GM19467 (cell line): ENCODE measurements around the gene PTPRN2.

Source experiments
- ATAC-seq: cut with Tn5 transposase; IDR thresholded peaks from one replicate; pipeline ENCODE4 v1.9.1; 2021; ENCODE audit warnings: mild to moderate bottlenecking, moderate library complexity; ENCODE audit not compliant: unreplicated experiment

The PTPRN2 gene

DNA sequence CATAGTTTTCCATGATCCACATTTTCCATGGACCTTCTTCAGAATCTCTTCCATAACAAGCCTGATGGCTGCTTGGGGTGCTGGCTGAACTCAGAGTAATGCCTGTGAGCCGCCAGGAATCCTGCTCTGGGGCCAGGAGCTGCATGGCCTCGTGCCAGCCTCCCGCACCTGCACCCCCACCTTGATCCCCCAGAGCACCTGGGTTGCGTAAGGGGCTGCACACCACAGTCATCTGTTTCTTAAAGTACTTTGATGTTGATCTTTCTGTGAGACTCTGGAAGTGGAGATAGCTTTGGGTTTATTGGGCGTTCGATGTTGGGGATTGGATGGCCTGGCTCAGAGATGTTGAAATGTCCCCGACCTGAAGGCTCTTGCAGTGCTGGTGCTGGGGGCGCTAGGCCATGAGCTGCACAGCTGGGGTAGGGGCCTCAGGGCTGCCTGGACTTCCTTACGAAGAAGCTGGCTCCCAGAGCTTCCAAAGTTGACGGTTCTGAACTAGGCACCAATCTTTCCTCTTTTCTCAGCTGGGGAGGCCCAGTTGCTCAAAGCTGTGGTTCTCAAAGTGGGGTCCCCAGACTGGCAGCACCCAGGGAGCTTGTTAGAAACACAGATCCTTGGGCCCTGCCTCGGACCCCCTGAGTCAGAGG is 716.9 kb downstream of the PTPRN2 start:
- ATAC-seq: no peak

DNA sequence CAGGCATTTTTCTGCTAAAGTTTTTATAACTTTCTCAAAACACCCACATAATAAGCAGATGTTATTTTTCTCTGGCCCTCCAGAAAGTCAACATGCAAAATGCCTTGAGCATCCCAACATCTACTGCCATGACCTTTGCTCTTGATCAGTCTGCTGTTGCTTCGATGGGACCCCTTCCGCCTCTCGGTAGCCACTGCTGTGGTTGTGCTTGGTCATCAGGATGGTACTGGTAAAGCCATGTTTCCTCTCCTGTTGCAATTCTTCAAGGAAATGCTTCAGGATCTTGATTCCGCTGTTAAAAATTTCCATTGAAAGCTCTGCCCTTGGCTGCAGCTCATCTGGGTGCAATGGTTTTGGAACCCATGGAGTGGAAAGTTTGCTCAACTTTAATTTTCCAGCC is 717.8 kb downstream of the PTPRN2 start:
- no peak for ATAC-seq

DNA sequence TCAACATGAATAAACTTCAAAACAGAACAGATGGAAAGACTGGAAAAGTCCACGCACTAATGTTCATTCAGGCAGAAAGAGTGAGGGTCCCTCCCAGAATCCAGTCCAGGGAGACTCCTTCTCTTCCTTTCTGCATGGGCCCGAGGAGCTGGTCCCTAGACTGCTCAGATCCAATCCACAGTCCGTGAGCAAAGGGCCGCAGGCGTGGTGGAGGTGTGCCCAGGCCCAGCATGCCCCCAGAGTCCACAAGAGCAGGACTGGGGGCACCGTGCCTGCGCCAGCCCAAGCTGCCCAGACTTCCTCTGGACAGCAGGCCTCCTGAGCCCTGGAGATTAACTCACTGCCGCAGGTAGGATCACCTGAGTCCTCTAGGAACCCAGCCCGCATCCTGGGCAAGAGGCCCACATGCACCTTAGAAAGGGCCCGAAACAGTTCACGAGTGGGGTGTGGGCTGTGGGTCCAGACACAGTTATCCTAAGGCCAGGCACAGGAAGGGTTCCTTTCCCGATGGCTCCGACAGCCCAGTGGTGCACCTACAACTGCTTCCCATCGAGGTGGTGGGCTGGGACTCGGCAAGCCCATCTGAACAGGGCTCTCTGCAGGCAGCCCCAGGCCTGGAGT is 719.8 kb downstream of the PTPRN2 start:
- ATAC-seq: no peak

DNA sequence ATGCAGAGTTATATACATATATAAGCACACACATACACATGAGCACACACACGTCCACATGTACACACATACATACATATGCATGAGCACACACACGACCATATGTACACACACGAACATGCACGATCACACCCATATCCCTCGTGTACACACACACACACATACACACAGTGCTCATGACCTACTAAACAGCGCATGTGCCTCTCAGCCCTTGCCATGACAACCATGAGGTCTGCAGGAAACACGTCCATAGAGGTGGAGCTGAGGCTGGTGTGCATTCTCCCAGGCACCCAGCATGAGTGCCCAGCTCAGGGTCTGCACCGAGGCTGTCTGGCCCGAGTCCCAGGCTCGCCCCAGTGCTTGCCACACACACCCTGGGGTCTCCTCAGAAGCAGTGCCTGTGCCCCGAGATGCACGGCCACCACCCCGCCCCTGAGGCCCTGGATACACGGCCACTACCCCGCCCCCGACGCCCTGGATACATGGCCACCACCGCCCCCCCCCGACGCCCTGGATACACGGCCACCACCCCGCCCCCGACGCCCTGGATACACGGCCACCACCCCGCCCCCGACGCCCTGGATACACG is 721.2 kb downstream of the PTPRN2 start:
- no peak for ATAC-seq

DNA sequence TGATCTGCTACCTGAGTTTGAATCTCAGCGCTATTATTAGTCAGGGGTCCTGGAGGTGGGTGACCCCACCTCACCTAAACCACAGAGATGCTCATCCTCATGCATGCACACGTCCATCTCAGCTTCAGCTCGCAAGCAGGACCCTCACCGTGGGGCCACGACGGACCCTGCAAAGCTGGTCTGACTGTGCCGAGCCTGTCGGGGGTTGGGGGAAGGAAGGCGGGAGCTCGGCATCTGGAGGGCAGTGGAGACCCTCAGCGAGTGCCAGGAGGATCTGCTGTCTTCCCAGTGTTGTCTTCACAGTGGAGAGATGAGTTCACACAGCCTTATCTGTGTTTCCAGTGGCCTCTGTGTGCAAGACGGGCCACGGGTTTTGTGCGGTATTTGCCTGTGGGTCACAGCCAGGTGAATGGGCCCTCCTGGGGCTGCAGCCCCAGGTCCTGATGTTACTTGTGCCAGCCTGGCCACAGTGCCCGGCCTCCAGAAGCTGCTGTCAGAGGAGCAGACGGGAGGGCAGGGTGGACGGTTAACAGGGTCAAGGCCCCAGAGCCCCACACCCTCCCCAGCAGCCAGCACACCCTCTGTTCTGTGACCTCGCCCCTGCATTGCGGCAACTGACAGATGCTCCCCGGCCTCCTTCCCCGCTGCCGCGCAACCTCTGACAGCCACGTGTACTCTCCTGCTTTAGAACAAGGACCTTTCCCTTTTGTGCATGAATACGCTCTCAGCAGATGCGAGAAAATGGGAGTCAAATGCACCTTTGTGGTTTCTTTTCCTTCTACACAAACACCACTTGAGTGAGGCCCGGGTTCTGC is 722.1 kb downstream of the PTPRN2 start:
- ATAC-seq: no peak

DNA sequence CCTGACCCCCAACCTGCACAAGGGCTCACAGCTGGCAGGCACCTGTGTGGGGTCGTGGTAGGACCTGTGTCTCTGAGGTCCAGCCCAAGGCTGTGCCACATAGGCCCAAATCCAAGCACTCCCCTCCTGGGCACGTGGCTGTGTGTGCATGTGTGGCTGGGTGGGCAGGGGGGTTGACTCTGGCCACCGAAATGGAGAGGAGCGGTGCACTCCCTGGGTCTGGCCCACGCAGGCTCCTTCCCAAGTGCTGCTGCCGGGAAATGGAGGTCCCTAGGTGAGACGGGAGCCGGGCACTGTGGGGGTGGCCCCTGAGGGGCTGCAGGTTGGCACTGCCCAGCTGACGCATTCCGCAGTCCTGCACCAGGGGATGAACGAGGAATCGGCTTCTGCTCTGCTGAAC is 722.7 kb downstream of the PTPRN2 start:
- ATAC-seq: no peak

DNA sequence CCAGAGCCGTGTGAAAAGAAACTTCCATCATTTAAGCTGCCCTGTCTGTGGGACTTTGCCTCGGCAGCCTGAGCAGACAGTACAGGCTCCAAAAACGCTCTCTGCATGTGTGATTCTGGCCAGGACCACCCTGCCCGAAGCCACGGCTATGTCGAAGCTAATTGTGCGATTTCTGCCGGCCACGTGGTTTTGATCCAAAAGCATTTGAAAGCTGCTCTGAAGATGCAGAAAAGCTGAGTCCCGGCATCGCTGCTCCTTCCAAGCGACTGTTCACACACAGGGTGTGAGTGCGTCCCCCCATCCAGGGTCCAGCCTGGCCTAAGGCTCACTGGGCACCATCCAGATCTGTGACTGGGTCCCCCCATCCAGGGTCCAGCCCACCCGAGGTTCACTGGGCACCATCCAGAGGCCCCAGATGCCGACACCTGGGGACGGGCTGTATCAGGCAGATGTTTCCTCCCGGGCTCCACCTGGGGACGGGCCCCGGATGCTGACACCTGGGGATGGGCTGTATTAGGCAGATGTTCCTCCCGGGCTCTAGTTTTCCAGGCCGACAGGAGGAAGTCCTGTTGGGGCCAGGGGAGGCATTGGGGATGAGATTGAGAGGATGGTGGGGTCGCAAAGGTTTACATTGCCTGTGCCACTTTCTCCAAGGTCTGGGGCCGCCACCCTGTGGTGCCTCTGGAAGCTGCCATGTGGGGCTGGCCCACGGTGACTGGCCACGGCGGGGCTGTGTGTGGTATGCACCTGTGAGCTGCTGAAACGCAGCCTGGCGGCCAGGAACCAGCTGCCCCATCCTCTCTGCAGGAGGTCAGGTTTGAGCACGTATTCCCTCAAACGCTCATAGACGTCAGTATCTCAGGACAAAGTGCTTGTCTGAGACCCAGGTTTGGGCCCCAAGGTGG is 723.5 kb downstream of the PTPRN2 start:
- ATAC-seq: no peak

DNA sequence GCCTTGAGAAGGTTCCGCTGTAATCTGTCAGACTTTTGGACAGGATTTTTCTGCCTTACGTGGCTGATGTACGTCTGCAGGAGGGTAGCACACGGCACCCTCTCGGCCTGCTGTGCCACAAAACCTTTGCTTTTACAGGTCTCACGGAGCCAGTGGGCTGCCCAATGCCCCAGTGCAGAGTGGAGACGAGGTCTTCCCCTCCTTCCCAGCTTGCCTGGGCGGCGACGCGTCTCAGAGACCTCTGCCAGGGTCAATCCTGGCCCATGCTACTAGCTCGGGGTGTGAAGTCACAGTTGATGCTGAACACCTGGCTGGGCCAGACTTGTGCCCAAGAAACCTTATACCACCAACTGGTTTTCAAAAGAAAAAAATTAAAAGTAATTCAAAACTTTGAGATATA is 724.4 kb downstream of the PTPRN2 start:
- no peak for ATAC-seq

DNA sequence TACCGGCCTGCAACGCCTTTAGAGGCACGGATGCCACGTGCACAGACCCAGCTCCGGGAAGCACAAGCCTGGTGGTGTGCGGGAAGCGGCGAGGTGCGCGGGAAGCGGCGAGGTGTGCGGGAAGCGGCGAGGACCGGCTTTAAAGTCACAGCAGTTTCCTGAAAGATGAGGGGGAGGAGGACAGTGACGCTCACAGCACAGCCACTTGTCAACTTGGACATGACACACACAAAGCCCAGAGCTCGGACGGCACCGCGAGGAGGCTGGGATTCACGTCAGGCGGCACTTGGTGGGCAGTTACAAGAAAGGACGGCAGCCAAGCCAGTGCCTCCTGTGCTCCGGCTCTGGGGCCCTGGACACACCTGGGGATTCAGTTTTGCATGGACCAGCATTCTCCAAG is 724.9 kb downstream of the PTPRN2 start:
- ATAC-seq: no peak

DNA sequence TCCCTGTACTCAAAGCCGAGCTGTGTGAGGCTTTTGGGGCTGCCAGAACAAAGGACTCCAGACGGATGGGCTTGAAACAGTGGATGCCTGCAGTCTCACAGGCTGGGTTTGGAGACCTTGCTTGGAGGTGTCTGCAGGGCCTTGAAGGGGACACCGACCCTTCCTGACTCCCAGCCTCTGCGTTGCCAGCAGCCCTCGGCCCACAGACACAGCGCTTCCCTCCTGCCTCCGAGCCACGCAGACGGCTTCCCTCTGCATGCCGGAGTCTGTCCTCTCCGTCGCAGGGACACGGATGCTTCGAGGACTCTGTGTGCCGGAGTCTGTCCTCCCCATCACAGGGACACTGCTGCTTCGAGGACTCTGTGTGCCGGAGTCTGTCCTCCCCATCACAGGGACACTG is 726.1 kb downstream of the PTPRN2 start:
- ATAC-seq: no peak

DNA sequence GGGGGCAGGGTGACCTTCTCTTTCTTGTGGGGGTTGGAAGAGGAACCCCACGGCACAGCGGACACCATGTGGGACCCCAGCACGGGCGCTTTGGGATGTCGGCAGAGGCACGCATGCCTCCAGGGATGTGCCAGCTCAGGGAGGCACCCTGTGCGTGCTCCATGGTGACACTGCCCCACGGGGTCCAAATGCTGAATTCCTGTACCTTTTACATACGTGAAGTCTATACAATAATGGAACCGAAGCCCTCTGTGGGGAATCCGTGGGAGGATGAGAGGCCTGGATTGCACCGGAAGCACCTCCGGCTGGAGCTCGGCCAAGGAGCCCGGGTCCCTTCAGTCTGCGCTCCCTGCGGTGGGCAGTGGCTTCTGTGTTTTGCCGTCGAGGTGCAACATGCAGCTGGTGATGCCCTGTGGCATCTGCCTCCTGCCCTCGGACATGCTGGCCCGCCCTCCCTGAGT is 726.6 kb downstream of the PTPRN2 start:
- ATAC-seq: no peak

DNA sequence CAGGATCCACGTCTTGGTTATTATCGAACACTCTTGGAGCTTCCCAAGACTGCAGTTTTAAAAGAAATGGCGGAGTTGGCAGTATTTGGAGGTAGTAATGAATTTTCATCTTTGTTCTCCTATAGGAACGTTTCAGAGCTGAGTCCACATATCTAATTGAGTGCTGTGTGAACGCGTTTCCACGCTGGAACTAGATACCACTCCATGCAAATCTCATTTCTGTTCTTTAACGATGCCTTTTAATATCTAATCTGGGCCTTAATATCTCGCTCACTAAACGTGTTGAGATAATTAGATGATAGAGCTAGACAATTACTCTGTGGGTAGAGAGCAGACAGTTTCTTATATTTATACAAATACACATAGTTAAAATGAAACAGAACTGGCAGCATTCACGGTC is 727.2 kb downstream of the PTPRN2 start:
- ATAC-seq: no peak

DNA sequence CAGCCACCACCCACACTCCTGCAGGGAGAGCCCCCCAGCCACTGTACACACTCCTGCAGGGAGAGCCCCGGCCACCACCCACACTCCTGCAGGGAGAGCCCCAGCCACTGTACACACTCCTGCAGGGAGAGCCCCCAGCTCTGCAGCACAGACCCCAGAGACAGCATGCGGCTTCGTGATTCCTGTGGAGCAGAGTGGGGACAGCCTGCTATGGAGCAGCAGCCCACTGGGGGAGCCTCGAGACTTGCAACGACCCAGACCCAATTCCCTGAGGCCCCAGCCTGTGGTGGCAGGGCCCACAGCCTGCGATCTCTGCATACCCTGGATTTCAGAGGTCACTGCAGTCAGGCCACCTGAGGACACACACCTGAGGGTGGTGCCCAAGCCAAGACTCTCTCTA is 727.7 kb downstream of the PTPRN2 start:
- no peak for ATAC-seq

DNA sequence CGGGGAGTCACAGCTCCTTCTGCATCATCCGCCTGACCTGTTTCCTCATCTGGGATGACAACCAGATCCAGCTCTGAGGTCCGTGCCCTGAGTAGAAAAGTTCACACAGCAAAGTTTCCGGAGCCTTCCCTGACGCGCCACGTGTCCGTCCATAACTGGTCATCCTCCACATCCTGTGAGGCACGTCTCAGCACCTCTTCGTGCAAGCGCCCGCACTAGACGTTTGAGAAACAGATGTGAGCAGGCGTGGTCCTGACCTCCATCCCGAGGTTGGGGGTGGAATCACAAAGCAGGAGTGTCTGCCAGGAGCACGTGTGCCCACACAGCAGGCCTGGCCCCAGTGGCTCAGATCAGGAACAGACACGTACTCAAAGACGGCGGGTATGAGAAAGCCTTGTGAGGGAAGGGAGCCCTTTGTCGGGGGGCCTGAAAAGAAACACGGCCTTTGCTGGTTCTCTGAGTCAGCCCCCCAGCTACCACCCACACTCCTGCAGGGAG is 730.0 kb downstream of the PTPRN2 start:
- ATAC-seq: no peak

DNA sequence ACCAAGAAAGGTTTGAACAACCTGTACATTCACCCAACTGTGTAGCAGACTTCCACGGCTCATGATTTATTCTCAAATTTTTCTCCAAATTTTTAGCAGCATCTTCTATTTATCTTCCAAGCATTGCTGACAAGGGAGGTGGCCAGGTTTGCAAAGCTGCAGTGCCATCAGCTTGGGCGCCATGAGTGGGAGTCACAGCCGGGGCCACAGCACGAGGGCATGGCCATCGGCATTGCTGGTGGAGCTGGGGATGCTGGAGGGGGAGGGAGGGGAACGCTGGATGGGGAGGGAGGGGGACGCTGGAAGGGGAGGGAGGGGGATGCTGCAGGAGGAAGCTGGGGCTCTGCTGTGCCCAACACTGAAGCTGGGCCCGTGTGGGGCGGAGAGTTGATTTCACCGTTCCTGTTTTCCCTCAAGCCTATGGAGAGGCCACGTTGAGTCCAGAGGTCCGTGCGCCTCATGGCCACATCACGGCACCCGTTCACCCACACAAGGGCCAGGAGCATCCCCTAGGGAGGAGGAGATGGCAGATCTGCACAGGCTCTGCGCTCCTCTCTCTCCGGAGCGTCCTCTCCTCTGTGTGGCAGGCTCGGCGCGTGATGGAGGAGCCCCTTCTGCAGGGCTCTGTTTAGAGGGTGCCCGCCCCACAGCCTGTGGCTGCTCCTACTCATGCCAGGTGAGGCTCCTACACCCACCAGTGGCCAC is 730.6 kb downstream of the PTPRN2 start:
- no peak for ATAC-seq

DNA sequence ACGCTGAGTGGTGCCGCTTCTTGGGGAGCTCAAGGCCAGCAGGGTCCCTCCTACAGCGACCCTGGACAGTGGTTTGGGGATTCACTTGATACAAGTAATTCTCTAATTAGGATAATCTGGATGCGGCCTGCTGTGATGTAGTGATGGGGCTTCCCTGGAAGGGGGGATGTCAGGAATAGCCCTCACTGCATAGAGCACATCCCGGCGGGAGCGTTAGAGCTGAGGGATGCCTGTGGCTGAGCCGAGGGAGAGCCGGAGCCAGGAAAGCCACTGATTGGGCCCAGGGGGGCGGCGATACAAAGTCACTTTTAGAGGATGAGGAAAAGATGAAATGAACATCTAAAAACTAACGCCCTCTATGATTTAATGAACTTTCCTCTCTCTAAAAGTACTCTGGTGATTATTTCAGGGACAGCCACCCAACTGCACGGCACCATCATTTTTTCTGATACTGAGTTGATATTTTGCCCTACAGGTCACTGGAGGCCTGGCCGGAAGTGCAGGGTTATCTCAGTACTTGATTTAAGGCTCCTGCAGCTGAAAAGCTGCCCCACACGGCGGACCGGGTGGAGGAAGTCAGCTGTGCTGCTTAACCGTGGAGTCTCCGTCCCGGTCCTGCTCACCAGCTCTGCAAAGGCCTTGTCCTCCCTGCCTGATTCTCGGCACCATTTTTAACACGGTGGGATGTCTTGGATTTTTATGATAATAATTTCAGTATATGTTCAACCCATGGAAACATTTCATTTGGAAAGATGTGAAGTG is 732.0 kb downstream of the PTPRN2 start:
- ATAC-seq: no peak

DNA sequence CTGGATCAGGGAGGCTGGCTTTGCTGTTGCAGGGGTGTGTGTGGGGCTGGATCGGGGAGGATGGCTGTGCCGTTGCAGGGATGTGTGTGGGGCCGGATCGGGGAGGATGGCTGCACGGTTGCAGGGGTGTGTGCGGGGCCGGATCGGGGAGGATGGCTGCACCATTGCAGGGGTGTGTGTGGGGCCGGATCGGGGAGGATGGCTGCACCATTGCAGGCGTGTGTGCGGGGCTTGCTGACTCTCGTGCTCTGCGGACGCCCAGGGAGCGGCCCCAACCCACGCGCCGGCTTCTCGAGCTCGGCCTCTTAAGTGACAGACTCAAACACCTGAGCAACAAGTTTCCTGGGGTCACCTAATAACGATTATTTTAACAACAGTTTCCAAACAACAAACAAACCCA is 732.6 kb downstream of the PTPRN2 start:
- ATAC-seq: no peak

DNA sequence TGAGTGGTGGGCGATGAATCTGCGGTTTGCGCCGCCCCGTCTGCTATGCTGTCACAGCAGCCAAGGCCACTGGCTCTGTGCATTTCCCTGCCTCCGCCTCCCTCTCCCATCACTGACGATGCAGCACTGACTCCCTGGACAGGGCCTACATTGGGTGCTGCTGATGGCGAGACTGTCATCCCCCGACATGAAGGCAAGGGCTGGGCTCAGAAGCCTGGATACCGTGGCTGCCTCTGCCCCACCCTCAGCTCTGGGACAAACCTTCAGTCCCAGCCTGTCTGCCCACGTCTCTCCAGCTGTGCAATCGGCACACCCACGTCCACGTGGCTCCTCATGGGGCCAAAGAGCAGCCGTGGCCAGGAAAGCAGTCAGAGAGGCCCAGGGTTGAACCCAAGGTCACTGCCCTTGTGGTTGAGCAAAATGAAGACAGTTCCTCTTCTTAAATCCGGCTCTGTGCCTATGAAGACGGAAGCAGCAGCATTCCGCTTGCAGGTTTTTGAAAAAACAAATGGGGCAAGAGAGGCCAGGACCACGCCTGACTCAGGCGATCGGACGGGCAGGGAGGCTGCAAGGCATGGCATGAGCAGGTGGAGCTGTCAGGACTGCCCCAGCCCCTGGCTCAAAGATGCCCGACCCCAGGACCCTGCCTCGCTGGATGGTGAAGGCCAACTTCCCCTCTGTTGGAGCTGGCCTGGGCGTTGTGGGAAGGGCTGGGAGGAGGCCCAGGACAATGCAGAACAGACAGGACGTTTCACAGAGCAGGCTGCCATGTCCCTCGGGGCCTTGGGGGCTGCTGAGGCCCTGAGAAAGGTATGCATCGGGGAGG is 733.3 kb downstream of the PTPRN2 start:
- ATAC-seq: no peak

DNA sequence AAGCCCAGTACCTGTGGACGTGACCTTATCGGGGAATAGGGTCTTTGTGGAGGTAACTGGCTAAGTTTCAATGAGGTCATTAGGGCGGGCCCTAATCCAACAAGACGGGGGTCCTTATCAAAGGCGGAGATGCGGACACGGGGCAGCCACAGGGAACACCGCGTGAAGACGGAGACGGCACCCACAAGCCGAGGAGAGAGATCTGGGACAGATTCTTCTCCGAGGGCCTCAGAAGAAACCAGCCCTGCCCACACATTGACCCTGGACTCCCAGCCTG is 733.9 kb downstream of the PTPRN2 start:
- ATAC-seq: no peak
